Measurements from ENCODE around the gene FOXD2.

FOXD2 gene

GRCh38 chr1:47477595-47478080 is 39.8 kb downstream of the FOXD2 start:
- no peak overlapping the region for H3K27ac ChIP-seq (ENCODE audit: insufficient read depth in 1 of 2, low read depth in 1 of 2, low read length in 2 of 2, poor library complexity in 1 of 2, severe bottlenecking in 2 of 2)
- no peaks in the 10 kb centered on the region for H3K9me3 ChIP-seq (ENCODE audit: control extremely low read depth in 1 of 5, control insufficient read depth in 4 of 5, insufficient read depth in 2 of 5, low read depth in 1 of 5, low read length in 4 of 5)
- DNase-seq = no peak
- CTCF ChIA-PET = no interaction called here
- peaks cover 0 to 3% (median under 1%) of the 10 kb centered on the region in 4 experiments for H3K4me1 ChIP-seq (ENCODE audit: control extremely low read depth in 1 of 4, control insufficient read depth in 4 of 4, insufficient read depth in 4 of 4, low read length in 3 of 4)
- POLR2A ChIA-PET = no interaction called here
- H3K4me3 ChIP-seq (ENCODE audit: control insufficient read depth in 1 of 7, extremely low read depth in 1 of 7, insufficient read depth in 4 of 7, low read depth in 2 of 7, low read length in 6 of 7) = no peak overlapping the region
- H3K36me3 ChIP-seq (ENCODE audit: control insufficient read depth in 4 of 4, insufficient read depth in 4 of 4, low read length in 3 of 4) = no peaks in the 10 kb centered on the region
- WGBS (ENCODE audit: insufficient coverage) = 100% methylated on average over 3 of the region's 3 CpGs
- H3K27me3 ChIP-seq (replicated peaks in 2 of 5; ENCODE audit: control insufficient read depth in 4 of 5, insufficient read depth in 5 of 5, low read length in 4 of 5) = peaks cover 0 to 2% (median 0%) of the 10 kb centered on the region in 5 experiments

- H3K4me1 ChIP-seq (ENCODE audit: control extremely low read depth in 1 of 4, control insufficient read depth in 4 of 4, insufficient read depth in 4 of 4, low read length in 3 of 4) = peaks cover 0 to 7% (median 4%) of the 10 kb centered on the region in 4 experiments
- peaks cover 0 to 2% (median 0%) of the 10 kb centered on the region in 5 experiments for H3K27me3 ChIP-seq (replicated peaks in 2 of 5; ENCODE audit: control insufficient read depth in 4 of 5, insufficient read depth in 5 of 5, low read length in 4 of 5)
- H3K36me3 ChIP-seq (ENCODE audit: control insufficient read depth in 4 of 4, insufficient read depth in 4 of 4, low read length in 3 of 4) = no peaks in the 10 kb centered on the region
- no peak overlapping the region for H3K4me3 ChIP-seq (ENCODE audit: control insufficient read depth in 1 of 7, extremely low read depth in 1 of 7, insufficient read depth in 4 of 7, low read depth in 2 of 7, low read length in 6 of 7)
- H3K27ac ChIP-seq (ENCODE audit: insufficient read depth in 1 of 2, low read depth in 1 of 2, low read length in 2 of 2, poor library complexity in 1 of 2, severe bottlenecking in 2 of 2) = no peak overlapping the region
- CTCF ChIA-PET = no interaction called here
- no peak for DNase-seq
- H3K9me3 ChIP-seq (ENCODE audit: control extremely low read depth in 1 of 5, control insufficient read depth in 4 of 5, insufficient read depth in 2 of 5, low read depth in 1 of 5, low read length in 4 of 5) = no peaks in the 10 kb centered on the region
- WGBS (ENCODE audit: insufficient coverage) = 93% methylated on average over 8 of the region's 9 CpGs
- POLR2A ChIA-PET = no interaction called here
Measured at GRCh38 chr1:47478090-47478489, 40.2 kb downstream of the FOXD2 start.

- ChIA-PET CTCF (interaction anchor here (0.6 kb wide), 1 partner anchor 176 kb away, joined by 3 read pairs; no protein-coding TSS in a partner anchor), POLR2A (interaction anchor here (0.6 kb wide), 1 partner anchor 534 kb away, joined by 3 read pairs; no protein-coding TSS in a partner anchor)
- Histone ChIP-seq H3K4me3 (ENCODE audit: control insufficient read depth in 1 of 7, extremely low read depth in 1 of 7, insufficient read depth in 4 of 7, low read depth in 2 of 7, low read length in 6 of 7) (no peak overlapping the region), H3K4me1 (ENCODE audit: control extremely low read depth in 1 of 4, control insufficient read depth in 4 of 4, insufficient read depth in 4 of 4, low read length in 3 of 4) (peaks cover 0 to 8% (median 4%) of the 10 kb centered on the region in 4 experiments), H3K27me3 (replicated peaks in 2 of 5; ENCODE audit: control insufficient read depth in 4 of 5, insufficient read depth in 5 of 5, low read length in 4 of 5) (no peaks in the 10 kb centered on the region), H3K36me3 (ENCODE audit: control insufficient read depth in 4 of 4, insufficient read depth in 4 of 4, low read length in 3 of 4) (no peaks in the 10 kb centered on the region), H3K27ac (ENCODE audit: insufficient read depth in 1 of 2, low read depth in 1 of 2, low read length in 2 of 2, poor library complexity in 1 of 2, severe bottlenecking in 2 of 2) (no peak overlapping the region), H3K9me3 (ENCODE audit: control extremely low read depth in 1 of 5, control insufficient read depth in 4 of 5, insufficient read depth in 2 of 5, low read depth in 1 of 5, low read length in 4 of 5) (no peaks in the 10 kb centered on the region)
- 94% methylated on average over 5 of the region's 6 CpGs for WGBS (ENCODE audit: insufficient coverage)
- DNase-seq = no peak
Measured at GRCh38 chr1:47479664-47480063, 41.8 kb downstream of the FOXD2 start.

- no peak overlapping the region for H3K27ac ChIP-seq (ENCODE audit: insufficient read depth in 1 of 2, low read depth in 1 of 2, low read length in 2 of 2, poor library complexity in 1 of 2, severe bottlenecking in 2 of 2)
- DNase-seq = no peak
- H3K4me3 ChIP-seq (ENCODE audit: control insufficient read depth in 1 of 7, extremely low read depth in 1 of 7, insufficient read depth in 4 of 7, low read depth in 2 of 7, low read length in 6 of 7) = no peak overlapping the region
- ChIA-PET POLR2A (no interaction called here), CTCF (interaction anchor here (1.0 kb wide), 1 partner anchor 304 kb away, joined by 3 read pairs; no protein-coding TSS in a partner anchor)
- no peaks in the 10 kb centered on the region for H3K9me3 ChIP-seq (ENCODE audit: control extremely low read depth in 1 of 5, control insufficient read depth in 4 of 5, insufficient read depth in 2 of 5, low read depth in 1 of 5, low read length in 4 of 5)
- H3K27me3 ChIP-seq (replicated peaks in 2 of 5; ENCODE audit: control insufficient read depth in 4 of 5, insufficient read depth in 5 of 5, low read length in 4 of 5) = no peaks in the 10 kb centered on the region
- H3K4me1 ChIP-seq (ENCODE audit: control extremely low read depth in 1 of 4, control insufficient read depth in 4 of 4, insufficient read depth in 4 of 4, low read length in 3 of 4) = peaks cover 0 to 8% (median 4%) of the 10 kb centered on the region in 4 experiments
- no peaks in the 10 kb centered on the region for H3K36me3 ChIP-seq (ENCODE audit: control insufficient read depth in 4 of 4, insufficient read depth in 4 of 4, low read length in 3 of 4)
- 100% methylated on average over 2 of the region's 3 CpGs for WGBS (ENCODE audit: insufficient coverage)
Measured at GRCh38 chr1:47481936-47482335, 44.1 kb downstream of the FOXD2 start.

GRCh38 chr1:47482786-47483185 is 44.9 kb downstream of the FOXD2 start:
- 0% methylated on average over 1 of the region's 1 CpG for WGBS (ENCODE audit: insufficient coverage)
- Histone ChIP-seq H3K4me3 (ENCODE audit: control insufficient read depth in 1 of 7, extremely low read depth in 1 of 7, insufficient read depth in 4 of 7, low read depth in 2 of 7, low read length in 6 of 7) (no peak overlapping the region), H3K36me3 (ENCODE audit: control insufficient read depth in 4 of 4, insufficient read depth in 4 of 4, low read length in 3 of 4) (no peaks in the 10 kb centered on the region), H3K4me1 (ENCODE audit: control extremely low read depth in 1 of 4, control insufficient read depth in 4 of 4, insufficient read depth in 4 of 4, low read length in 3 of 4) (peaks cover 0 to 8% (median 4%) of the 10 kb centered on the region in 4 experiments), H3K27ac (ENCODE audit: insufficient read depth in 1 of 2, low read depth in 1 of 2, low read length in 2 of 2, poor library complexity in 1 of 2, severe bottlenecking in 2 of 2) (no peak overlapping the region), H3K9me3 (ENCODE audit: control extremely low read depth in 1 of 5, control insufficient read depth in 4 of 5, insufficient read depth in 2 of 5, low read depth in 1 of 5, low read length in 4 of 5) (no peaks in the 10 kb centered on the region), H3K27me3 (replicated peaks in 2 of 5; ENCODE audit: control insufficient read depth in 4 of 5, insufficient read depth in 5 of 5, low read length in 4 of 5) (no peaks in the 10 kb centered on the region)
- CTCF ChIA-PET = interaction anchor here (0.8 to 1.0 kb wide), 2 partner anchors 8 to 305 kb away, joined by 3 read pairs; no protein-coding TSS in a partner anchor
- POLR2A ChIA-PET = no interaction called here
- no peak for DNase-seq

- POLR2A ChIA-PET = no interaction called here
- H3K9me3 ChIP-seq (ENCODE audit: control extremely low read depth in 1 of 5, control insufficient read depth in 4 of 5, insufficient read depth in 2 of 5, low read depth in 1 of 5, low read length in 4 of 5) = no peaks in the 10 kb centered on the region
- no peak overlapping the region for H3K27ac ChIP-seq (ENCODE audit: insufficient read depth in 1 of 2, low read depth in 1 of 2, low read length in 2 of 2, poor library complexity in 1 of 2, severe bottlenecking in 2 of 2)
- 100% methylated on average over 5 of the region's 5 CpGs for WGBS (ENCODE audit: insufficient coverage)
- H3K36me3 ChIP-seq (ENCODE audit: control insufficient read depth in 4 of 4, insufficient read depth in 4 of 4, low read length in 3 of 4) = no peaks in the 10 kb centered on the region
- H3K27me3 ChIP-seq (replicated peaks in 2 of 5; ENCODE audit: control insufficient read depth in 4 of 5, insufficient read depth in 5 of 5, low read length in 4 of 5) = peaks cover 0 to 3% (median 0%) of the 10 kb centered on the region in 5 experiments
- H3K4me3 ChIP-seq (ENCODE audit: control insufficient read depth in 1 of 7, extremely low read depth in 1 of 7, insufficient read depth in 4 of 7, low read depth in 2 of 7, low read length in 6 of 7) = no peak overlapping the region
- CTCF ChIA-PET = interaction anchor here (1.9 kb wide), 1 partner anchor 18 kb away, joined by 4 read pairs; no protein-coding TSS in a partner anchor
- DNase-seq = no peak
- peaks cover 0 to 8% (median 4%) of the 10 kb centered on the region in 4 experiments for H3K4me1 ChIP-seq (ENCODE audit: control extremely low read depth in 1 of 4, control insufficient read depth in 4 of 4, insufficient read depth in 4 of 4, low read length in 3 of 4)
Measured at GRCh38 chr1:47483651-47484050, 45.8 kb downstream of the FOXD2 start.

- Histone ChIP-seq H3K4me3 (ENCODE audit: control insufficient read depth in 1 of 7, extremely low read depth in 1 of 7, insufficient read depth in 4 of 7, low read depth in 2 of 7, low read length in 6 of 7) (no peak overlapping the region), H3K4me1 (ENCODE audit: control extremely low read depth in 1 of 4, control insufficient read depth in 4 of 4, insufficient read depth in 4 of 4, low read length in 3 of 4) (peaks cover 0 to 8% (median 4%) of the 10 kb centered on the region in 4 experiments), H3K36me3 (ENCODE audit: control insufficient read depth in 4 of 4, insufficient read depth in 4 of 4, low read length in 3 of 4) (no peaks in the 10 kb centered on the region), H3K27me3 (replicated peaks in 2 of 5; ENCODE audit: control insufficient read depth in 4 of 5, insufficient read depth in 5 of 5, low read length in 4 of 5) (peaks cover 0 to 3% (median 0%) of the 10 kb centered on the region in 5 experiments), H3K9me3 (ENCODE audit: control extremely low read depth in 1 of 5, control insufficient read depth in 4 of 5, insufficient read depth in 2 of 5, low read depth in 1 of 5, low read length in 4 of 5) (no peaks in the 10 kb centered on the region), H3K27ac (ENCODE audit: insufficient read depth in 1 of 2, low read depth in 1 of 2, low read length in 2 of 2, poor library complexity in 1 of 2, severe bottlenecking in 2 of 2) (no peak overlapping the region)
- DNase-seq = no peak
- WGBS (ENCODE audit: insufficient coverage) = 100% methylated on average over 2 of the region's 3 CpGs
- ChIA-PET CTCF (no interaction called here), POLR2A (no interaction called here)
Measured at GRCh38 chr1:47485817-47486216, 48.0 kb downstream of the FOXD2 start.
